ENCODE data around the gene FOXR2. TPM values are rescaled to one million over a fixed set of nuclear protein-coding genes. Genes with fewer than 3 reads are reported as not detected.

Gene FOXR2, protein sequence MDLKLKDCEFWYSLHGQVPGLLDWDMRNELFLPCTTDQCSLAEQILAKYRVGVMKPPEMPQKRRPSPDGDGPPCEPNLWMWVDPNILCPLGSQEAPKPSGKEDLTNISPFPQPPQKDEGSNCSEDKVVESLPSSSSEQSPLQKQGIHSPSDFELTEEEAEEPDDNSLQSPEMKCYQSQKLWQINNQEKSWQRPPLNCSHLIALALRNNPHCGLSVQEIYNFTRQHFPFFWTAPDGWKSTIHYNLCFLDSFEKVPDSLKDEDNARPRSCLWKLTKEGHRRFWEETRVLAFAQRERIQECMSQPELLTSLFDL
- not detected in 2 replicates for total RNA-seq

DNA sequence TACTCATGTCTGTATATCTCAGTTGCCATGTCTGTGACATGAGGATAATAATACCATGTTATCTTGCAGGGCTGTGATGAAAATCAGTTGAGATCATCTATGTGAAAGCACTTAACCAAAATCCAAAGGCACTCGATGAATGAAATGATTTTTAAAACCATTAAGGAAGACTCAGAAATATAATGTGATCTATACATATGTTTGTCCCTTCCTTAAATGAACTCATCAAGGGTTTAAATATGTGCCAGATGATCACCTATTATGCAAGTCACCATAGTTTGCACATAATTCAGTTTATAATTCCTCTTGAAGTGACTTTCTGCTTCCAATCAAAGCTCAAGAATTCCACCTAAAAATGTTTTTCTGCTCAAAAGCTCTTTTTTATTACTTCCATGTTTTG lies at the start of gene FOXR2:
Gene FOXR2 (plus strand): TSS at position 301 of the 400 bp plus-strand sequence. CDS start 312 bp downstream, outside the sequence.

Other genes with a start within 250 kb of the FOXR2 start
- 4.8 and 5.3 TPM in 2 replicates for gene MAGEH1, start 171.3 kb upstream of the FOXR2 start, total RNA-seq
- 0.21 and 0.24 TPM in 2 replicates for gene USP51, start 133.6 kb upstream of the FOXR2 start, total RNA-seq
- gene RRAGB, start 94.3 kb downstream of the FOXR2 start, total RNA-seq: 21.0 and 22.8 TPM in 2 replicates